ENCODE measurements around the gene PPP4R2.

DNA sequence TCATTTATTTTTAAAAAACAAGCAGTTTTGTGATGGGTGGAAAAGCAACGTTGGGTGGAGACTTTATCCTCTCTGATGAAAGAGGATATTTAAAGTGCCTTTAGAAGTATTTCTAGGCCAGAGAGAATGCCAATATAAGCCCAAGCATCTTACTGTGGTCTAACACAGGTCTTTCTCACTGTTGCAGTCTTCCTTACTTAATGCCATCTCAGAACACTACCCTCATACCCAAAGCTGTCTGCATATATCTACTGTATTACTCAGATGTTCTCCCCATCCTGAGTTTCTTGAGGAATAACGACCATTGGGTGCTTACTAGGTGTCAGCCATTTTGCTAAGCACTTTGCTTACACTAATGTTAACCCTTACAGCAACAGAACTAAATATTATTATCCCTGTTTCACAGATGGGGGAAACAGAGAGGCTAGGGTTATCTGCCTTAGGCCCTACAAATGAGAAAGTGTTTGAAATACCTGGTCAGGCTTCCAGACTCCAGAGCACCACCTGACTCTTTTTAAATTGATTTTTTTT is 35.0 kb downstream of the PPP4R2 start:
- TF ChIP-seq, protein P1, sequence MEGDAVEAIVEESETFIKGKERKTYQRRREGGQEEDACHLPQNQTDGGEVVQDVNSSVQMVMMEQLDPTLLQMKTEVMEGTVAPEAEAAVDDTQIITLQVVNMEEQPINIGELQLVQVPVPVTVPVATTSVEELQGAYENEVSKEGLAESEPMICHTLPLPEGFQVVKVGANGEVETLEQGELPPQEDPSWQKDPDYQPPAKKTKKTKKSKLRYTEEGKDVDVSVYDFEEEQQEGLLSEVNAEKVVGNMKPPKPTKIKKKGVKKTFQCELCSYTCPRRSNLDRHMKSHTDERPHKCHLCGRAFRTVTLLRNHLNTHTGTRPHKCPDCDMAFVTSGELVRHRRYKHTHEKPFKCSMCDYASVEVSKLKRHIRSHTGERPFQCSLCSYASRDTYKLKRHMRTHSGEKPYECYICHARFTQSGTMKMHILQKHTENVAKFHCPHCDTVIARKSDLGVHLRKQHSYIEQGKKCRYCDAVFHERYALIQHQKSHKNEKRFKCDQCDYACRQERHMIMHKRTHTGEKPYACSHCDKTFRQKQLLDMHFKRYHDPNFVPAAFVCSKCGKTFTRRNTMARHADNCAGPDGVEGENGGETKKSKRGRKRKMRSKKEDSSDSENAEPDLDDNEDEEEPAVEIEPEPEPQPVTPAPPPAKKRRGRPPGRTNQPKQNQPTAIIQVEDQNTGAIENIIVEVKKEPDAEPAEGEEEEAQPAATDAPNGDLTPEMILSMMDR (IDR thresholded peaks at IDR 0.05; ENCODE audit: control extremely low read depth in 1 of 3, insufficient read depth in 1 of 3, low read depth in 1 of 3, low read length in 3 of 3): no peak
- TF ChIP-seq KDM1A (IDR thresholded peaks at IDR 0.05; ENCODE audit: borderline replicate concordance, low read length): no peak
- TF ChIP-seq TEAD4 (IDR thresholded peaks at IDR 0.05; ENCODE audit: low read depth, low read length): no peak
- no peak for TF ChIP-seq CREB1 (IDR thresholded peaks at IDR 0.05)
- TF ChIP-seq POLR2AphosphoS5 (IDR thresholded peaks at IDR 0.05; ENCODE audit: low read depth, low read length): no peak
- peak; percentile 65; the same call in 1 of the 2 replicates for TF ChIP-seq YY1 (IDR thresholded peaks at IDR 0.05; ENCODE audit: low read depth, low read length)
- no peak for TF ChIP-seq EGR1 (IDR thresholded peaks at IDR 0.05; ENCODE audit: borderline replicate concordance, low read depth, low read length)
- TF ChIP-seq SIN3A (conservative IDR thresholded peaks at IDR 0.05 in 1 of 2, IDR thresholded peaks at IDR 0.05 in 1 of 2; ENCODE audit: low read depth in 1 of 2, low read length in 2 of 2): no peak

Measured in H1 (cell line).